MM.1S (cell line): ENCODE measurements around the gene CD109.

Experiments
- DNase-seq: peaks from one replicate; pipeline ENCODE4 v3.0.0-alpha.2; 2015
- H2AFZ ChIP-seq: fragments of 300-600 bp; sonication (generic); 2 replicates; pipeline ENCODE4 v1.6.0; 2016; ENCODE audit warnings: antibody characterized with exemption, low read length
- H3F3A ChIP-seq: fragments of 300-600 bp; sonication (generic); 2 replicates; pipeline ENCODE4 v1.6.1; 2016; ENCODE audit warnings: mild to moderate bottlenecking, antibody characterized with exemption, low read length, moderate library complexity, mixed read lengths; ENCODE audit not compliant: insufficient read depth
- H3K27ac ChIP-seq: fragments of 300-600 bp; sonication (generic); 2 replicates; pipeline ENCODE4 v1.5.1; 2016; ENCODE audit warnings: mild to moderate bottlenecking, low read length
- H3K27me3 ChIP-seq: fragments of 300-600 bp; sonication (generic); replicated peaks from 2 replicates; pipeline ENCODE4 v1.6.0; 2016; ENCODE audit warnings: low read length; ENCODE audit not compliant: insufficient read depth
- H3K36me3 ChIP-seq: fragments of 300-600 bp; sonication (generic); replicated peaks from 2 replicates; pipeline ENCODE4 v1.6.1; 2016; ENCODE audit warnings: mild to moderate bottlenecking, low read length, mixed read lengths; ENCODE audit not compliant: insufficient read depth
- H3K4me1 ChIP-seq: fragments of 300-600 bp; sonication (generic); 2 replicates; pipeline ENCODE4 v1.6.1; 2016; ENCODE audit warnings: low read length, mixed read lengths
- H3K4me2 ChIP-seq: fragments of 300-600 bp; sonication (generic); 2 replicates; pipeline ENCODE4 v1.6.0; 2016; ENCODE audit warnings: low read depth, low read length
- H3K4me3 ChIP-seq: fragments of 300-600 bp; sonication (generic); 2 replicates; pipeline ENCODE4 v1.5.1; 2016; ENCODE audit warnings: low read length, mixed read lengths
- H3K79me2 ChIP-seq: fragments of 300-600 bp; sonication (generic); 2 replicates; pipeline ENCODE4 v1.6.1; 2016; ENCODE audit warnings: mixed run types, low read length, mixed read lengths
- H3K9ac ChIP-seq: fragments of 300-600 bp; sonication (generic); 2 replicates; pipeline ENCODE4 v1.6.1; 2016; ENCODE audit warnings: low read length, mixed read lengths
- H3K9me2 ChIP-seq: fragments of 300-600 bp; sonication (generic); replicated peaks from 2 replicates; pipeline ENCODE4 v1.6.1; 2016; ENCODE audit warnings: mild to moderate bottlenecking, low read length, mixed read lengths; ENCODE audit not compliant: insufficient read depth
- H3K9me3 ChIP-seq: fragments of 300-600 bp; sonication (generic); replicated peaks from 2 replicates; pipeline ENCODE4 v1.6.1; 2016; ENCODE audit warnings: mild to moderate bottlenecking, low read length, mixed read lengths; ENCODE audit not compliant: insufficient read depth
- H4K20me1 ChIP-seq: fragments of 300-600 bp; sonication (generic); 2 replicates; pipeline ENCODE4 v1.6.1; 2016; ENCODE audit warnings: mild to moderate bottlenecking, low read length, moderate library complexity, mixed read lengths; ENCODE audit not compliant: insufficient read depth
- EZH2 ChIP-seq: fragments of 300-600 bp; sonication (generic); optimal IDR thresholded peaks from 2 replicates; pipeline ENCODE3; 2017; ENCODE audit warnings: low read depth, mild to moderate bottlenecking, antibody characterized with exemption, low read length, mixed read lengths
- EZH2phosphoT487 ChIP-seq: fragments of 300-600 bp; sonication (generic); IDR thresholded peaks from 2 replicates; pipeline ENCODE4 v1.6.1; 2018; ENCODE audit warnings: antibody characterized with exemption, low read length
- TF ChIP-seq, protein P1 (sequence below): fragments of 300-600 bp; sonication (generic); IDR thresholded peaks from 2 replicates; pipeline ENCODE4 v1.5.1; 2016; ENCODE audit warnings: antibody characterized with exemption, low read length, mixed read lengths

CD109 gene

DNA sequence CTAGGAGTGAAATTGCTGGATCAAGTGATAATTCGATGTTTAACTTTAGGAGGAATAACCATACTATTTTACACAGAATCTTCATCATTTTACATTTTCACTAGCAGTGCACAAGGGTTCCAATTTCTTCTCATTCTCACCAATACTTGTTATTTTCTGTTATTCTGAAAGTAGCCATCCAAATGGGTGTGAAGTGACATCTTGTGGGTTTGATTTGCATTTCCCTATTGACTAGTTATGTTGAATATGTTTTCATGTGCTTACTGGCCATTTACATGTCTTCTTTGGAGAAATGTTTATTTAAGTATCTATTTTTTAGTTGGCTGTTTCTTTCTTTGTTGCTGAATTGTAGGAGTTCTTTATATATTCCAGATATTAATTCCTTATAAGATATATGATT is 164.3 kb downstream of the CD109 start:
- H3K27me3 ChIP-seq = no peaks in the 10 kb centered on the region
- no peaks in the 10 kb centered on the region for H4K20me1 ChIP-seq
- H3F3A ChIP-seq = no peaks in the 10 kb centered on the region
- H2AFZ ChIP-seq = no peak overlapping the region
- H3K79me2 ChIP-seq = no peaks in the 10 kb centered on the region
- H3K4me2 ChIP-seq = no peak overlapping the region
- no peaks in the 10 kb centered on the region for H3K36me3 ChIP-seq
- H3K9ac ChIP-seq = no peak overlapping the region
- no peak overlapping the region for H3K27ac ChIP-seq
- no peak overlapping the region for H3K4me3 ChIP-seq
- no peaks in the 10 kb centered on the region for H3K9me3 ChIP-seq
- H3K9me2 ChIP-seq = no peaks in the 10 kb centered on the region
- no peak for DNase-seq
- no peaks in the 10 kb centered on the region for H3K4me1 ChIP-seq
- no peak for TF ChIP-seq EZH2
- no peak for TF ChIP-seq EZH2phosphoT487
- TF ChIP-seq, protein P1, sequence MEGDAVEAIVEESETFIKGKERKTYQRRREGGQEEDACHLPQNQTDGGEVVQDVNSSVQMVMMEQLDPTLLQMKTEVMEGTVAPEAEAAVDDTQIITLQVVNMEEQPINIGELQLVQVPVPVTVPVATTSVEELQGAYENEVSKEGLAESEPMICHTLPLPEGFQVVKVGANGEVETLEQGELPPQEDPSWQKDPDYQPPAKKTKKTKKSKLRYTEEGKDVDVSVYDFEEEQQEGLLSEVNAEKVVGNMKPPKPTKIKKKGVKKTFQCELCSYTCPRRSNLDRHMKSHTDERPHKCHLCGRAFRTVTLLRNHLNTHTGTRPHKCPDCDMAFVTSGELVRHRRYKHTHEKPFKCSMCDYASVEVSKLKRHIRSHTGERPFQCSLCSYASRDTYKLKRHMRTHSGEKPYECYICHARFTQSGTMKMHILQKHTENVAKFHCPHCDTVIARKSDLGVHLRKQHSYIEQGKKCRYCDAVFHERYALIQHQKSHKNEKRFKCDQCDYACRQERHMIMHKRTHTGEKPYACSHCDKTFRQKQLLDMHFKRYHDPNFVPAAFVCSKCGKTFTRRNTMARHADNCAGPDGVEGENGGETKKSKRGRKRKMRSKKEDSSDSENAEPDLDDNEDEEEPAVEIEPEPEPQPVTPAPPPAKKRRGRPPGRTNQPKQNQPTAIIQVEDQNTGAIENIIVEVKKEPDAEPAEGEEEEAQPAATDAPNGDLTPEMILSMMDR = no peak

DNA sequence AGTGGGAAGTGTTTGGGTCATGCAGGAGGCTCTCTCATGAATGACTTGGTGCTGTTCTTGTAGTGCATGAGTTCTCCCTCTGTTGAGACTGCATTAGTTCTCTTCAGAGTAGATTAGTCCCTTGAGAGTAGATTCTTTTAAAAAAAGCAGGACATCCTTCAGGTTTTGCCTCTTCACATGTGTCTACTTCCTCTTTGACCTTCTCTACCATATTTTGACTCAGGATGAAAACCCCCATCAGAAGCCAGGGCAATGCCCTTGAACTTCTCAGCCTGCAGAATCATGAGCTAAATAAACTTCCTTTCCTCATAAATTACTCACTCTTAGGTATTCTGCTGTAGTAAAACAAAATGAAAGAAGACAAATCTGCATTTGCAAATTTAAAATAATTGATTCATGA is 170.3 kb downstream of the CD109 start:
- Histone ChIP-seq H3K9me3 (no peaks in the 10 kb centered on the region), H3K9me2 (no peaks in the 10 kb centered on the region), H3K9ac (no peak overlapping the region), H3K4me3 (no peak overlapping the region), H3K27me3 (no peaks in the 10 kb centered on the region), H3K36me3 (no peaks in the 10 kb centered on the region), H3K27ac (no peak overlapping the region), H2AFZ (no peak overlapping the region), H3F3A (no peaks in the 10 kb centered on the region), H3K79me2 (no peaks in the 10 kb centered on the region), H4K20me1 (no peaks in the 10 kb centered on the region), H3K4me2 (no peak overlapping the region), H3K4me1 (no peaks in the 10 kb centered on the region)
- no peak for DNase-seq
- no peak for TF ChIP-seq EZH2phosphoT487
- TF ChIP-seq, protein P1 = no peak
- no peak for TF ChIP-seq EZH2

DNA sequence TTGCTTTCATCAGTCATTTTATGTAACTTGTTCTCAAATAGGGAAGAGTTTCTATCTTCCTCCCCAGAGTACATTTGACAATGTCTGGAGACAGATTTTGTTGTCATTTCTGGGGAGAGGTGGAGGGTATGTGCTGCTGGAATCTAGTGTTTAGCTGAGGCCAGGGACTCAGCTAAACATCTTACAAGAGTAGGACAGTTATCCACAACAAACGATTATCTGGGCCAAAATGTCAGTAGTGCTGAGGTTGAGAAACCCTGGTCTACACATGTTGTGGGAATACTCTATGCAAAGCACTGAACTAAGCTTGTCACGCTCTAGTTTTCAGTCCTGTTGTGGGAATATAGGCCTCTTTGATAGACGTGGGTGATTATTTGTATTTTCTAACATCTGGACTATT is 171.4 kb downstream of the CD109 start:
- H3K4me1 ChIP-seq = no peaks in the 10 kb centered on the region
- no peak for TF ChIP-seq EZH2
- TF ChIP-seq EZH2phosphoT487 = no peak
- TF ChIP-seq, protein P1 = no peak
- H3K4me2 ChIP-seq = no peak overlapping the region
- H3K36me3 ChIP-seq = no peaks in the 10 kb centered on the region
- H3K27me3 ChIP-seq = no peaks in the 10 kb centered on the region
- no peaks in the 10 kb centered on the region for H3K9me3 ChIP-seq
- no peaks in the 10 kb centered on the region for H3K9me2 ChIP-seq
- no peak overlapping the region for H3K27ac ChIP-seq
- no peak for DNase-seq
- no peaks in the 10 kb centered on the region for H3K79me2 ChIP-seq
- H3F3A ChIP-seq = no peaks in the 10 kb centered on the region
- no peak overlapping the region for H3K9ac ChIP-seq
- no peak overlapping the region for H2AFZ ChIP-seq
- H3K4me3 ChIP-seq = no peak overlapping the region
- no peaks in the 10 kb centered on the region for H4K20me1 ChIP-seq
